Right cardiac atrium (tissue), 5 donors: ENCODE results near the gene METTL25B. TPM values are rescaled to one million over a fixed set of nuclear protein-coding genes. Genes with fewer than 3 reads are reported as not detected.

Source experiments
- ATAC-seq, 2 donors: fragments of 200-7000 bp; cut with Tn5 transposase; one replicate each; pipeline versions ENCODE4 v1.8.0 to v1.9.1; 2020; ENCODE audit warnings: moderate library complexity in 2 of 2, mild to moderate bottlenecking in 1 of 2
- DNase-seq, 3 donors: peaks; one replicate each; pipeline ENCODE4 v3.0.0-alpha.2; 2020
- H3K27ac ChIP-seq: one replicate; pipeline ENCODE4 v1.5.1; 2013; ENCODE audit warnings: mild to moderate bottlenecking, low read length, control low read depth, moderate library complexity
- H3K27me3 ChIP-seq: one replicate; pipeline ENCODE4 v1.6.1; 2013; ENCODE audit not compliant: control insufficient read depth, insufficient read depth
- H3K4me1 ChIP-seq: one replicate; pipeline ENCODE4 v1.6.1; 2013; ENCODE audit warnings: low read length; ENCODE audit not compliant: control insufficient read depth, insufficient read depth
- H3K4me3 ChIP-seq: one replicate; pipeline ENCODE4 v1.5.1; 2013; ENCODE audit warnings: low read length, control low read depth
- H3K9me3 ChIP-seq: one replicate; pipeline ENCODE4 v1.6.1; 2013; ENCODE audit warnings: low read length; ENCODE audit not compliant: control insufficient read depth
- WGBS: extraction: QIAGEN DNeasy Blood & Tissue Kit; methylation state at CpG from one replicate; pipeline ENCODE4 v1.1.7; 2013; 5-methylcytosine and 5-hydroxymethylcytosine counted together
- intact Hi-C, 4 donors: fragments of 100-400 bp; cut with DNase I; formaldehyde crosslinking; loops; one replicate each; pipeline versions ENCODE4 v1.11.0 to v1.14.0; 2022 to 2023
- polyA plus RNA-seq: library from polyadenylated mRNA; stranded (reverse); fragments of 200-250 nt; gene quantifications from one replicate; pipeline ENCODE4 v1.2.3, GENCODE V29; 2013
- total RNA-seq, 4 donors: library from RNA; stranded (reverse); fragmentation: NEBNext Ultra II Directional; extraction: Animal tissue kit (Norgen Biotek cat#: 25700); gene quantifications; one replicate each; pipeline ENCODE4 v1.2.1, GENCODE V29; 2021
- donor health status: healthy with polysubstance abuse.
- donor health status: DM: no; HTN: yes; CAD: no.
- donor health status: DM: no; HTN: no; CAD: no.
- donor health status: DM: no; HTN: yes; CAD: no; lungs with severe emphysema.
- donor health status: DM: yes; HTN: yes; CAD: no.

METTL25B gene
- total and polyA plus RNA-seq, 5 donors: 14.4 to 19.7 (median 17.7) TPM

GRCh38 chr1:156772728-156773497 lies 44.6 kb downstream of the METTL25B start:
- H3K4me1 ChIP-seq: peaks cover 13% of the 10 kb centered on the region
- H3K27me3 ChIP-seq: no peaks in the 10 kb centered on the region
- ATAC-seq (peak; percentile 86 to 91), DNase-seq (peak; percentile 56 to 83 (median 72))
- H3K9me3 ChIP-seq: no peaks in the 10 kb centered on the region
- intact Hi-C loops: loop anchor here in 1 of 4 donors (10.0 kb wide), 1 partner anchor 48 kb away; the partner anchor contains the start of genes ISG20L2 and METTL25B
- WGBS: 18% methylated on average over 9 of the region's 9 CpGs
- peak overlapping the region; percentile 56 for H3K27ac ChIP-seq
- H3K4me3 ChIP-seq: no peak overlapping the region

DNA sequence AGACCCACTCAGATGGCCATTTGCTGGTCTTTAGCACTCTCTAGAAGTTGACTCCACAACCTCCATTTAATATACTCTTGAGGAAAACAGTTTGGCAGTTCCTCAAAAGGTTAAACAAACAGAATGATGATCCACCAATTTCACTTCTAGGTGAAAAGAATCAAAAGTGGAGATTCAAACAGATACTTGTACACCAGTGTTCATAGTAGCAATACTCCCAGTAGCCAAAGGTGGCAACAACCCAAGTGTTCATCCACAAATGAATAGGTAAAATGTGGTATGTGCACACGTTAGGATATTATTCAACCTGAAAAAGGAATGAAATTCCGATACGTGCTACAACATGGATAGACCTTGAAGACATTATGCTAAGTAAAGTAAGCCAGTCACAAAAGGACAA lies 45.3 kb downstream of the METTL25B start:
- intact Hi-C loops: loop anchor here in 1 of 4 donors (10.0 kb wide), 1 partner anchor 49 kb away; the partner anchor contains the start of genes ISG20L2 and METTL25B
- WGBS: 92% methylated on average over 3 of the region's 3 CpGs
- H3K27ac ChIP-seq: peak overlapping the region; percentile 56
- no peaks in the 10 kb centered on the region for H3K27me3 ChIP-seq
- ATAC-seq (no peak), DNase-seq (no peak)
- peaks cover 13% of the 10 kb centered on the region for H3K4me1 ChIP-seq
- H3K9me3 ChIP-seq: no peaks in the 10 kb centered on the region
- no peak overlapping the region for H3K4me3 ChIP-seq

DNA sequence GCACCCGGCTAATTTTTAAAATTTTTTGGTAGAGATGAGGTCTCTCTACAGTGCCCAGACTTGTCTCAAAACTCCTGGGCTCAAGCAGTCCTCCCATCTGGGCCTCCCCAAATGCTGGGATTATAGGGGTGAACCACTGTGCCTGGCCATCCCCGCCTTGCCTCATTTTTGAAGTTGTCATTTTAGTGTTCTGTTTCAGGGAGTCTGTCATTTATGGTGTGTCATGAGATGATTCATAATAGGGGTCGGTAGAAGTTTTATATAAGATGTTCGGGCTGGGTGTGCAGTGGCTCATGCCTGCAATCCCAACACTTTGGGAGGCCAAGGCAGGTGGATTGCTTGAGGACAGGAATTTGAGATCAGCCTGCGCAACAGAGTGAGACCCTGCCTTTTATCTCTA lies 47.5 kb downstream of the METTL25B start:
- Histone ChIP-seq H3K4me1 (peaks cover 11% of the 10 kb centered on the region), H3K27ac (no peak overlapping the region), H3K27me3 (no peaks in the 10 kb centered on the region), H3K9me3 (no peaks in the 10 kb centered on the region), H3K4me3 (no peak overlapping the region)
- intact Hi-C loops: loop anchor here in 1 of 4 donors (10.0 kb wide), 1 partner anchor 51 kb away; the partner anchor contains the start of genes ISG20L2 and METTL25B
- ATAC-seq: no peak
- 88% methylated on average over 5 of the region's 5 CpGs for WGBS
- DNase-seq: no peak

DNA sequence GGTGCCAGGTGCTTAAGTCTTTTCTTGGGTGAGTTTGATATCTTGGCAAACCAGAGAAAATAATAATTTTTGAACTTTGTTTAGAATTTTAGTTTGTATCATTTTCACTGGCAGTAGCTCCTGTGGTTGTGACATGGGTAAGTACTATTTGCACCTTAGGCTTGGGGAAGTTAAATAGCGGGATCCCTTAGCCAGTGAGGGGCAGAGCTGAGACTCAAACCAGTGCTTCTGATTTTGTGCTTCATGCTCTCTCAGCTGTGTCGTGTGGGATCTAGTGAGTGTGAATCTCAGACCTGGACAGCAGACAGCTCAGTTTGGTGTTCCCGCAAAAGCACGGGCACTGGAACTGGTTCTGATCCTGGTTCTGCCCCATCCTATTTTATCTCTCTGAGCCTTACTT lies 48.7 kb downstream of the METTL25B start:
- DNase-seq (no peak), ATAC-seq (no peak)
- Histone ChIP-seq H3K27me3 (no peaks in the 10 kb centered on the region), H3K4me3 (no peak overlapping the region), H3K9me3 (no peaks in the 10 kb centered on the region), H3K27ac (peak overlapping the region; percentile 10), H3K4me1 (peaks cover 11% of the 10 kb centered on the region)
- intact Hi-C loops: loop anchor here in 1 of 4 donors (10.0 kb wide), 1 partner anchor 52 kb away; the partner anchor contains the start of genes ISG20L2 and METTL25B
- WGBS: 49% methylated on average over 4 of the region's 4 CpGs

DNA sequence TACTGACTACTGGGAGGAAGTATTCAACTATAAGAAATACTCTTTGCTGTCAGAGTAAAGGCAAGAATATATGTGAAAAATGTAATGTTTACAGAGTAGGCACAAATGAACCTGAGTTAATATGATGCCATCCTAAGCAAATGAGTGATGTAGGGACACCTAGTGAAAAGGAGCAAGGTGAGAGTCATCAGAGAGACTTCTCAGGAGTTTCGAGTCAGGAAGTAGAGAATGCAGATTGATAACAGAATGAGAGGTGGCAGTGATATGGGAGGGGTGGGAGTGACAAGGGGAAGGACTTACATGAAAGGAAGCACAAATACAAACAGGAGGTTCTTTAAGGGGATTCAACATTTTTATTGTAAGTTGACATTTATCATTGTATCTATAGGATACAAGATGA lies 49.3 kb downstream of the METTL25B start:
- Histone ChIP-seq H3K4me1 (peaks cover 11% of the 10 kb centered on the region), H3K27me3 (no peaks in the 10 kb centered on the region), H3K9me3 (no peaks in the 10 kb centered on the region), H3K4me3 (no peak overlapping the region), H3K27ac (no peak overlapping the region)
- DNase-seq (no peak), ATAC-seq (no peak)
- 22% methylated on average over 1 of the region's 1 CpG for WGBS
- intact Hi-C loops: loop anchor here in 1 of 4 donors (10.0 kb wide), 1 partner anchor 53 kb away; the partner anchor contains the start of genes ISG20L2 and METTL25B

DNA sequence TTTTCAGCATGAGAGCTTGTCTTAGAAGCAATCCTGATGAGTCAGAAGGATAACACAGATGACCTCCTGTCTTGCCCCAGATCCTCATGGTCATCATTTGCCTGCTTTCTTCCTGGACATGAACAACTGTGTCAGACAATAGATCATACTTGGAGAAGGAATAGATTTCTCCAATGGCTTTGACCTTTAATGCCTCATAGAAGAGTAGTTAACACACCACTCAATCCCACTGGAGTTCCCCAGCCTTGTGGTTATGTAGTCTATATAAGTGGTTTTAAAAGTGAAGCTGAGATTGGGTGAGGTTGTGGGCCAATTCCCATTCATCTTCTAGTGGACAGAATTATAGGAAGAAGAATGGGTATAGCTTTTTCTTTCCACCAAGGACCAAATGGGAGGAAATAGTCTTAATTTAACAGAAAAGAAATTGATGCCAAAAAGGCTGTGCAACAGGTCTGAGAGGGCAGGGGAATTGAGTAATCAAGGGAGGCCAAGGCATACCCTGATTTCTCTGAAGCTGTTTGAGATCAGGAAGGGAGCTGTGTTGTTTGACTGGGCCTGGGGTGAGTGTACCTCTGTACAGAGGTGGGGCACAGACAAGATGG lies 53.4 kb downstream of the METTL25B start:
- intact Hi-C loops: no loop called here
- ATAC-seq (peak in 1 of 2 donors; percentile 53), DNase-seq (no peak)
- Histone ChIP-seq H3K9me3 (no peaks in the 10 kb centered on the region), H3K27ac (no peak overlapping the region), H3K4me1 (peaks cover 3% of the 10 kb centered on the region), H3K27me3 (no peaks in the 10 kb centered on the region), H3K4me3 (no peak overlapping the region)

DNA sequence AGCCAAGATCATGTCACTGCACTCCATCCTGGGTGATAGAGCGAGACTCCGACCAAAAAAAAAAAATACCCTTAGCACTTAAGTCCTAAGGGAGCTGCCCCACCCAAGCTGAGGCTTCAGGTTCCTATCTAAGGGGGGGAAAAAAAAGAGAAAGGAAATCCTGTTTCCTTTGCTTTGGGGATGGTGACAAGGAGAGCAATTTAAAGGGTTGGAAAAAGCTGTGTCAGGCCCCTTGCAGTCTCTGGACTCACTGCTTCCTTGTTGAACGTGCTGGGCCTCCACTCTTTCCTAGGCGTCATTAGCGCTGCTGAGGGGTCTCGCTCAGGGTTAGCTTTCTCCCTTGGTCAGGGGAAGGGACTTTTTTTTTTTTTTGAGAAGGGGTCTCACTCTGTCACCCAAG lies 57.2 kb downstream of the METTL25B start:
- Histone ChIP-seq H3K9me3 (no peaks in the 10 kb centered on the region), H3K27ac (no peak overlapping the region), H3K4me1 (no peaks in the 10 kb centered on the region), H3K4me3 (no peak overlapping the region), H3K27me3 (no peaks in the 10 kb centered on the region)
- WGBS: 78% methylated on average over 6 of the region's 6 CpGs
- peak; percentile 50 to 73 for ATAC-seq
- no peak for DNase-seq
- intact Hi-C loops: no loop called here

Other genes with a start within 250 kb of the METTL25B start
- gene MEF2D, start 227.7 kb upstream of the METTL25B start, total RNA-seq: 10 to 100 TPM; 81.5 to 99.2 (median 89.6) TPM
- gene MEF2D, start 227.7 kb upstream of the METTL25B start, polyA plus RNA-seq: 53.0 TPM
- gene IQGAP3, start 155.9 kb upstream of the METTL25B start, total RNA-seq: under 1 TPM; 0.06 to 0.86 (median 0.55) TPM
- 0.09 TPM for gene IQGAP3, start 155.9 kb upstream of the METTL25B start, polyA plus RNA-seq
- not detected for gene TTC24, start 148.7 kb upstream of the METTL25B start, total RNA-seq
- not detected for gene TTC24, start 148.7 kb upstream of the METTL25B start, polyA plus RNA-seq
- 100 to 1,000 TPM in 1 of 4 donors, 10 to 100 TPM in 3; 95.0 to 111 (median 98.9) TPM for gene NAXE, start 136.7 kb upstream of the METTL25B start, total RNA-seq
- 131 TPM for gene NAXE, start 136.7 kb upstream of the METTL25B start, polyA plus RNA-seq
- gene GPATCH4, start 127.0 kb upstream of the METTL25B start, total RNA-seq: 10 to 100 TPM; 13.4 to 21.6 (median 14.5) TPM
- gene GPATCH4, start 127.0 kb upstream of the METTL25B start, polyA plus RNA-seq: 14.7 TPM
- 1 to 10 TPM in 2 of 4 donors, under 1 TPM in 2; 0.53 to 1.2 (median 1.1) TPM for gene HAPLN2, start 109.1 kb upstream of the METTL25B start, total RNA-seq
- 2.0 TPM for gene HAPLN2, start 109.1 kb upstream of the METTL25B start, polyA plus RNA-seq
- under 1 TPM in 2 of 4 donors, not detected in 2; 0.23 to 0.29 TPM for gene BCAN, start 86.4 kb upstream of the METTL25B start, total RNA-seq
- 0.20 TPM for gene BCAN, start 86.4 kb upstream of the METTL25B start, polyA plus RNA-seq
- 100 to 1,000 TPM; 146 to 282 (median 170) TPM for gene NES, start 51.1 kb upstream of the METTL25B start, total RNA-seq
- gene NES, start 51.1 kb upstream of the METTL25B start, polyA plus RNA-seq: 257 TPM
- gene CRABP2, start 22.9 kb upstream of the METTL25B start, total RNA-seq: 1 to 10 TPM in 1 of 4 donors, under 1 TPM in 3; 0.71 to 1.6 (median 0.75) TPM
- 1.3 TPM for gene CRABP2, start 22.9 kb upstream of the METTL25B start, polyA plus RNA-seq
- 10 to 100 TPM; 13.0 to 23.0 (median 13.9) TPM for gene ISG20L2, start 297 bp downstream of the METTL25B start, total RNA-seq
- 9.2 TPM for gene ISG20L2, start 297 bp downstream of the METTL25B start, polyA plus RNA-seq
- gene MRPL24, start 12.6 kb downstream of the METTL25B start, total RNA-seq: 10 to 100 TPM; 63.4 to 88.5 (median 74.9) TPM
- gene MRPL24, start 12.6 kb downstream of the METTL25B start, polyA plus RNA-seq: 145 TPM
- 100 to 1,000 TPM; 148 to 171 (median 162) TPM for gene HDGF, start 23.2 kb downstream of the METTL25B start, total RNA-seq
- 124 TPM for gene HDGF, start 23.2 kb downstream of the METTL25B start, polyA plus RNA-seq
- gene PRCC, start 39.1 kb downstream of the METTL25B start, total RNA-seq: 10 to 100 TPM; 36.3 to 47.1 (median 44.1) TPM
- gene PRCC, start 39.1 kb downstream of the METTL25B start, polyA plus RNA-seq: 36.0 TPM
- gene SH2D2A, start 88.4 kb downstream of the METTL25B start, total RNA-seq: 1 to 10 TPM in 3 of 4 donors, under 1 TPM in 1; 0.93 to 6.3 (median 2.2) TPM
- 2.0 TPM for gene SH2D2A, start 88.4 kb downstream of the METTL25B start, polyA plus RNA-seq
- under 1 TPM; 0.03 to 0.06 (median 0.06) TPM for gene INSRR, start 130.6 kb downstream of the METTL25B start, total RNA-seq
- gene INSRR, start 130.6 kb downstream of the METTL25B start, polyA plus RNA-seq: 0.07 TPM
- gene NTRK1, start 132.4 kb downstream of the METTL25B start, total RNA-seq: 1 to 10 TPM; 1.3 to 4.2 (median 1.5) TPM
- 1.1 TPM for gene NTRK1, start 132.4 kb downstream of the METTL25B start, polyA plus RNA-seq
- 10 to 100 TPM in 1 of 4 donors, 1 to 10 TPM in 3; 6.6 to 10.3 (median 8.5) TPM for gene PEAR1, start 165.2 kb downstream of the METTL25B start, total RNA-seq
- gene PEAR1, start 165.2 kb downstream of the METTL25B start, polyA plus RNA-seq: 6.9 TPM
- gene LRRC71, start 192.2 kb downstream of the METTL25B start, total RNA-seq: under 1 TPM in 1 of 4 donors, not detected in 3; 0.31 TPM
- gene LRRC71, start 192.2 kb downstream of the METTL25B start, polyA plus RNA-seq: 0.18 TPM